MCF 10A (cell line): Measurements from ENCODE around the gene CCDC38. TPM values are rescaled to one million over a fixed set of nuclear protein-coding genes. Genes with fewer than 3 reads are reported as not detected.

Source experiments
- BruUV-seq: library from RNA; stranded (reverse); fragments of 400-500 nt; replicated peaks from 2 replicates; lab custom pipeline; 2021; lab: Mats Ljungman, UMichigan
- CTCF ChIA-PET: fragments of 300-600 bp; sonication (Branson Sonifier 250); formaldehyde crosslinking; extraction: SDS; loops from one replicate; lab custom pipeline; 2021; ENCODE audit warnings: antibody characterized with exemption, inconsistent platforms; lab: Yijun Ruan, JAX
- POLR2A ChIA-PET: fragments of 300-600, 350-650 bp; sonication (Branson Sonifier 250); formaldehyde crosslinking; extraction: SDS; loops from one replicate; lab custom pipeline; 2020; ENCODE audit warnings: antibody characterized with exemption, inconsistent platforms; lab: Yijun Ruan, JAX
- DNase-seq: peaks from one replicate; pipeline ENCODE4 v3.0.0-alpha.2; 2018; ENCODE audit not compliant: unreplicated experiment
- H3K27ac Mint-ChIP-seq: one replicate; pipeline ENCODE4 v1.8.0; 2022; ENCODE audit warnings: mild to moderate bottlenecking, low read depth, mixed read lengths; ENCODE audit not compliant: unreplicated experiment
- H3K27me3 Mint-ChIP-seq: one replicate; pipeline ENCODE4 v1.8.0; 2022; ENCODE audit warnings: mixed read lengths; ENCODE audit not compliant: insufficient read depth, unreplicated experiment
- H3K36me3 Mint-ChIP-seq: one replicate; pipeline ENCODE4 v1.8.0; 2022; ENCODE audit warnings: mild to moderate bottlenecking, moderate library complexity, mixed read lengths; ENCODE audit not compliant: insufficient read depth, unreplicated experiment
- H3K4me1 Mint-ChIP-seq: one replicate; pipeline ENCODE4 v1.8.0; 2022; ENCODE audit warnings: mixed read lengths; ENCODE audit not compliant: insufficient read depth, unreplicated experiment
- H3K4me3 Mint-ChIP-seq: one replicate; pipeline ENCODE4 v1.8.0; 2022; ENCODE audit warnings: mild to moderate bottlenecking, moderate library complexity, mixed read lengths; ENCODE audit not compliant: unreplicated experiment
- H3K9me3 Mint-ChIP-seq: one replicate; pipeline ENCODE4 v1.8.0; 2022; ENCODE audit warnings: mixed read lengths; ENCODE audit not compliant: unreplicated experiment
- CTCF ChIP-seq: fragments of 200-600 bp; IDR thresholded peaks from one replicate; pipeline ENCODE4 v1.8.0; 2022; ENCODE audit warnings: antibody characterized with exemption, mild to moderate bottlenecking; ENCODE audit not compliant: unreplicated experiment
- intact Hi-C: fragments of 100-400 bp; cut with micrococcal nuclease; formaldehyde crosslinking; loops from 2 replicates; pipeline ENCODE4 v1.14.1; 2022
- total RNA-seq: library from RNA; stranded (reverse); gene quantifications from 2 replicates; pipeline ENCODE4 v1.2.3, GENCODE V29; 2022

Gene CCDC38
- total RNA-seq, 1 experiment from 2014 or later, result not detected

GRCh38 chr12:95837240-95838038 is 105.0 kb downstream of the CCDC38 start:
- Mint-ChIP-seq H3K27me3 (peaks cover 24% of the 10 kb centered on the region), H3K4me3 (no peak overlapping the region), H3K36me3 (no peaks in the 10 kb centered on the region), H3K4me1 (peaks cover 16% of the 10 kb centered on the region), H3K9me3 (no peaks in the 10 kb centered on the region), H3K27ac (no peak overlapping the region)
- BruUV-seq, result no TSS peak
- ChIA-PET POLR2A (no interaction called here), CTCF (interaction anchor here (0.6 kb wide), 1 partner anchor 202 kb away, joined by 5 read pairs; no protein-coding TSS in a partner anchor)
- intact Hi-C loops, result no loop called here
- TF ChIP-seq CTCF, result no peak
- DNase-seq, result no peak

- no peak overlapping the region for H3K27ac Mint-ChIP-seq
- CTCF ChIA-PET, result no interaction called here
- peaks cover 16% of the 10 kb centered on the region for H3K4me1 Mint-ChIP-seq
- no peaks in the 10 kb centered on the region for H3K36me3 Mint-ChIP-seq
- H3K27me3 Mint-ChIP-seq, result peaks cover 30% of the 10 kb centered on the region
- no peak overlapping the region for H3K4me3 Mint-ChIP-seq
- H3K9me3 Mint-ChIP-seq, result no peaks in the 10 kb centered on the region
- BruUV-seq, result no TSS peak
- no peak for DNase-seq
- TF ChIP-seq CTCF, result no peak
- POLR2A ChIA-PET, result interaction anchor here (0.7 kb wide), 1 partner anchor 305 kb away, joined by 4 read pairs; no protein-coding TSS in a partner anchor
- intact Hi-C loops, result no loop called here
These were observed 105.7 kb downstream of the CCDC38 start for GRCh38 chr12:95836630-95837239.

- Mint-ChIP-seq H3K36me3 (no peaks in the 10 kb centered on the region), H3K4me1 (peaks cover 16% of the 10 kb centered on the region), H3K27me3 (peaks cover 30% of the 10 kb centered on the region), H3K4me3 (no peak overlapping the region), H3K9me3 (no peaks in the 10 kb centered on the region), H3K27ac (no peak overlapping the region)
- intact Hi-C loops, result no loop called here
- TF ChIP-seq CTCF, result no peak
- no TSS peak for BruUV-seq
- ChIA-PET CTCF (no interaction called here), POLR2A (interaction anchor here (0.7 kb wide), 1 partner anchor 304 kb away, joined by 4 read pairs; no protein-coding TSS in a partner anchor)
- DNase-seq, result peak; percentile 42
These were observed 106.2 kb downstream of the CCDC38 start for GRCh38 chr12:95836185-95836609.

GRCh38 chr12:95834572-95834971 is 107.8 kb downstream of the CCDC38 start:
- intact Hi-C loops, result no loop called here

More at GRCh38 chr12:95834572-95834971, 107.8 kb downstream of the CCDC38 start:
- Mint-ChIP-seq H3K27ac (no peak overlapping the region), H3K9me3 (no peaks in the 10 kb centered on the region), H3K4me1 (peaks cover 16% of the 10 kb centered on the region), H3K27me3 (peaks cover 43% of the 10 kb centered on the region), H3K4me3 (no peak overlapping the region), H3K36me3 (no peaks in the 10 kb centered on the region)
- TF ChIP-seq CTCF, result no peak
- POLR2A ChIA-PET, result interaction anchor here (1.7 kb wide), 1 partner anchor 25 kb away, joined by 3 read pairs; no protein-coding TSS in a partner anchor
- CTCF ChIA-PET, result interaction anchor here (0.6 to 1.7 kb wide), 2 partner anchors 20 to 141 kb away, joined by 4 to 5 read pairs; no protein-coding TSS in a partner anchor
- BruUV-seq, result no TSS peak
- no peak for DNase-seq
